Mammary epithelial cell (primary cell): Measurements from ENCODE around the gene FMN1.

Experiments used
- EZH2 ChIP-seq: IDR thresholded peaks from 2 replicates; pipeline ENCODE4 v1.6.1; 2012; ENCODE audit warnings: low read length, inconsistent platforms, borderline replicate concordance
- TF ChIP-seq, protein P1 (sequence below), 2 donors: IDR thresholded peaks in 1 of 2; conservative IDR thresholded peaks in 1 of 2; 2 replicates each; pipeline ENCODE4 v1.5.1; 2011 to 2012; ENCODE audit warnings: inconsistent platforms in 2 of 2, low read length in 2 of 2, mild to moderate bottlenecking in 2 of 2, control low read depth in 1 of 2, low read depth in 1 of 2; ENCODE audit not compliant: insufficient read depth in 1 of 2; ENCODE audit errors: extremely low read depth in 1 of 2

DNA sequence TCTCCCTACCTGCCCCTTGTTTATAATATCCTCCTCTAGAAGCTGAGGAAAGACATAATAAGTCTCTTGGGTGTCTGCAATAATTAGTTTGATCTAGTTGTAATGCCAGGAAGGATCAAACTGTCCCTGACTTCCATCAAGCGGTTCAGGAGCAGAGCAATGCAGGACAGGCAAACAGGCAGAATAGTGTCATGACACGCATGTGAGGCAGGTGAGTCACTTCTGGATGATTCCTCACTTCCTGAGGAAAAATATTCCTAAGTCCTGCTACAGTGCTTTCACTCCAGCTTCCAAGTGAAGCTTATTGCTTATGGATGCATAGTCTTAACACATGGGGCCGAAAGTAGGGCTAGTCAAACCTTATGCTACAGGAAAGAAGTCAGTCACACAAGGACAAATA, 390.9 kb downstream of the FMN1 start:
- TF ChIP-seq, protein P1, sequence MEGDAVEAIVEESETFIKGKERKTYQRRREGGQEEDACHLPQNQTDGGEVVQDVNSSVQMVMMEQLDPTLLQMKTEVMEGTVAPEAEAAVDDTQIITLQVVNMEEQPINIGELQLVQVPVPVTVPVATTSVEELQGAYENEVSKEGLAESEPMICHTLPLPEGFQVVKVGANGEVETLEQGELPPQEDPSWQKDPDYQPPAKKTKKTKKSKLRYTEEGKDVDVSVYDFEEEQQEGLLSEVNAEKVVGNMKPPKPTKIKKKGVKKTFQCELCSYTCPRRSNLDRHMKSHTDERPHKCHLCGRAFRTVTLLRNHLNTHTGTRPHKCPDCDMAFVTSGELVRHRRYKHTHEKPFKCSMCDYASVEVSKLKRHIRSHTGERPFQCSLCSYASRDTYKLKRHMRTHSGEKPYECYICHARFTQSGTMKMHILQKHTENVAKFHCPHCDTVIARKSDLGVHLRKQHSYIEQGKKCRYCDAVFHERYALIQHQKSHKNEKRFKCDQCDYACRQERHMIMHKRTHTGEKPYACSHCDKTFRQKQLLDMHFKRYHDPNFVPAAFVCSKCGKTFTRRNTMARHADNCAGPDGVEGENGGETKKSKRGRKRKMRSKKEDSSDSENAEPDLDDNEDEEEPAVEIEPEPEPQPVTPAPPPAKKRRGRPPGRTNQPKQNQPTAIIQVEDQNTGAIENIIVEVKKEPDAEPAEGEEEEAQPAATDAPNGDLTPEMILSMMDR (conservative IDR thresholded peaks at IDR 0.05 in 1 of 2, IDR thresholded peaks at IDR 0.05 in 1 of 2; ENCODE audit: extremely low read depth in 1 of 2, insufficient read depth in 1 of 2, low read depth in 1 of 2, low read length in 2 of 2), result no peak
- TF ChIP-seq EZH2, result no peak
